DLD1 (cell line): ENCODE measurements around the gene CGB1.
"Not testable (repeated sequence)": the region's sequence is repeated elsewhere in the genome, so short reads cannot be mapped to it uniquely, and the experiment has no call there.

Experiments used
- in situ Hi-C: cut with HindIII; loops from 2 replicates; pipeline ENCODE4 v1.10.0; 2017; ENCODE audit warnings: low sequenced_read_pairs

CGB1 gene

DNA sequence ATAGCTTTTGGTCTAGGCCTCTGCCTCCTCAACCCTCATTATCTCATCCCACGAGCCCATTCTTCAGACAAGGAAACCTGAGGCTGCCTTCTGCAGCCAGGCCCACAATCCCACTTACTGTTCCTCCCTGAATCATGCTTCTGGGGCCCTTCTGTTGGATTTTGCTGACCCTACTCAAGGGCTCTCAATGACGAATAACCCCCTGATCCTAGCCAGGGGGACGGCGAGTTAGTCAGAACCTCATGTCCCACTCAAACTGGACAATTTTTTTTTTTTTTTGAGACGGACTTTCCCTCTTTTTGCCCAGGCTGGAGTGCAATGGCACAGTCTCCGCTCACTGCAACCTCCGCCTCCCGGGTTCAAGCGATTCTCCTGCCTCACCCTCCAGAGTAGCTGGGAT, 14.6 kb downstream of the CGB1 start:
- in situ Hi-C loops: no loop called here

DNA sequence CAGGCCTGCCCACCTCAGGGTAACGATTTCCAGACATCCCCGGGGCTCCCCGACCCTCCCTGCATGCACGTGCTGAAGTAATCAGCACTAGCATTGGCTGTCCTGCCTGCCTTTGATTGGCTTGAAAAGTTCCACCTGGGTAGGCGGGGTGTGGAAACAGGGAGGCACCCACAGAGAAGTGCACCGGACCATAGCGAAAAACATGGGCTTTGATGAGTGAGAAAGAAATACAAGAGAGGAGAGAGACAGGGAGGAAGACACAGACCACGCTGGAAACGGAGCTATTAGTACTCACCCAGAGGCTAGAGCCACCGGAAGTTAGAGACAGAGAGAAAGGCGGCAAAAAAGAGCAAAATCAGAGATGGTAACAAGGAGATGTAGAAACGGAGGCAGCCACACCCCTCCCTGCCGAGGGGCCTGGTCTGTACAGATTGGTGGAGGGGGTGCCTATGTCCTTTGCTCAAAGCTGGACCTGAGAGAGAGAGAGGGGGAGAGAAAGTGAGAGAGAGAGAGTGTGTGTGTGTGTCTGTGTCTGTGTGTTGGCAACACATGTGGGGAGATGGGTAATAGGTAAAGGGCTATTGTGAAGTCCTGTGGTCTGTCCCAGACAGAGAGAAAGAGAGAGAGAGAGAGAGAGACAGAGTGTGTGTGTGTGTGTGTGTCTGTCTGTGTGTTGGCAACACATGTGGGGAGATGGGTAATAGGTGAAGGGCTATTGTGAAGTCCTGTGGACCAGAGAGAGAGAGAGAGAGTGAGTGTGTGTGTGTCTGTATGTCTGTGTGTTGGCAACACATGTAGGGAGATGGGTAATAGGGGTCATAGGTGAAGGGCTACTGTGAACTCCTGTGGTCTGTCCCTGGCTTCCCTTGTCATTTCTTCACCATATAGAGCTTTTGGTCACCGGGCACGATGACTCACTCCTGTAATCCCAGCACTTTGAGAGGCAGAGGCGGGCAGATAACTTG, 15.5 kb downstream of the CGB1 start:
- in situ Hi-C loops: no loop called here

DNA sequence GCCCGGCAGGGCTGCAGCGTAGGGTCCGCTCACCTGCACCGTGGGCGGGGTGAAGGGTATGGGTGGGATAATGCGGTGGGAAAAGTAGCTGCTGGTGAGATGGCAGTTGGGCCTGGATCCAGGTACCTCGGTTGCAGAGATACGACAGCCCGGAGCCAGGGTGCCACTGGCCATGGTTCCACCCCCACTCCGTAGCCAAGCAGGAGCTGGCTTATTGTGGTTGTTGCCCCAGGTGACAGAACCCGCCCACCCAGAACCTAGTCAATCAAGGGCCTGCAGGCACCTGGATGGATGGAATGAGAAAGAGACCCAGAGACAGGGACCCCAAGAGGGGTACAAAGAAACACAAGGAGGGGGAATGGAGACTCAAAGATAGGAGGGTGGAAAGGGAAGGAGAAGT, 16.4 kb downstream of the CGB1 start:
- in situ Hi-C loops: no loop called here

DNA sequence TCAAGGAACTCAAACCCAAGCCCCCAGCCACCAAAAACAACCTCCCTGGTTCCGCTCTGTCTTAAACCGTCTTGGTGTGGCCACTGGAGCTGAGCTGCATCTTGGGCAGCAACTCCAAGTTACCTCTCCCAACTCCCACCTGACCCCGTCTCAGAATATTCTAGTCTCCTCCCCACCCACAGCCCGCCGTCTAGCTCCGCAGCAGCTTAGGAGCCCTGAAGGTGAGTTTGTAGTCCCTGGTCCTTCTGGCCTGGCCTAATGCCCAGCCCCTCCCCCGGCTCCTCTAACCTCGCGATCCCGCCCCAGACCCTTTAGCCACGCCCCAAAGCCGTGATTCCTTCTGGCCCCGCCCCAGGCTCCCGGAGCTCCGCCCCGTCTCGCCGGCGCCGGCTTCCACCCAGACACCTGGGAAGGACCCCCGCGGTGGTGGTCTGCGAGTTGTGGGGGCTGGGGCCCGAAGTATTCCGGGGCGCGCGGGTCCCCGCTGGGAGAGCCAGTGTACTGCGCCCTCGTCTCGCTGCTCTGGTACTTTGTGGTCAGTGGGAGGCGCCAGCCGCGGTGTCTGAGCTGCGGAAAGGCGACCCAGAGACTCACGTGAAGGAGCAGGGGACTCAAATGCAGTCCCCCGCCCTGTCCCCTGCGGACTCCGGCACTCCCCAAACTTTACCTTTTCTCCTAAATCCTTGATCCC, 17.3 kb downstream of the CGB1 start:
- in situ Hi-C loops: no loop called here

DNA sequence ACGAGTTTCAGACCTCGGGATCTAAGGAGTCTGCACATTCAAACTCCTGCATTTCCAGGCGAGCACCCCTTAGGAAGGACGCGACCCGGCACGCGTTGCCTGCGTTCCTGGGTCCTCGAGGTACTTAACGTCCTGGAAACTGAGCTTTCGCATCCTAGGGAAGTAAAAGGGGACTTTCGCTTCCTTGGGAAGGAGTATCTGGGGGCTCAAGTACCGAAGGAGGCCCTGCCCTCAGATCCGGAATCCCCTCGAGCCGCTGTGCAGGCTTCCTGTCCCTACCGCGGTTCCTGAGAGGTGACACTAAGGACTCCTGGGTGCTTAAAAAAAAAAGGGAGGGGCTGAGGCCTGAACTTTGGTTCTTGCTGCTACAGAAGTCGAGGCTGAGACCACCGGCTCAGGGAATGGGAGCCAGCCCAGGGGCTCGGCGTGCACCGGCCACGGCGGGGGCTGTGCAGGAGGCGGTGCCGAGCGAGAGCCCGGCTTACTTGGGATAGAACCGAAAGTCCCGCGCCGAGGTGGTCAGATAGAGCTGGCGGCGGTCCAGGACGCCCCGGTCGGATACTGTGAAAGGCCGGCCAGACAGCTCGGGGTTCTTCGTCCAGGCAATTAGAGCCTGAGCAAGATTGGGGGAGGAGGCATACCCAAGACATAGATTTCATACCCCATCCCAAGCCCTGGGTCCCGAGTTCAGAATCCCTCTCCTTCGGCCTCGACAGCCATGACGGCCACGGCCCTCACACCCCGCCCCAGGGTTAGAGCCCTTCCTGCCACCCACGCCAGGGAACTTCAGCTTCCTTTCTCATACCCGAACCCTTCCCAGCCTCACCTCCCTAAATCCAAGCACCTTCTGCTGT, 18.1 kb downstream of the CGB1 start:
- in situ Hi-C loops: not testable (repeated sequence)

DNA sequence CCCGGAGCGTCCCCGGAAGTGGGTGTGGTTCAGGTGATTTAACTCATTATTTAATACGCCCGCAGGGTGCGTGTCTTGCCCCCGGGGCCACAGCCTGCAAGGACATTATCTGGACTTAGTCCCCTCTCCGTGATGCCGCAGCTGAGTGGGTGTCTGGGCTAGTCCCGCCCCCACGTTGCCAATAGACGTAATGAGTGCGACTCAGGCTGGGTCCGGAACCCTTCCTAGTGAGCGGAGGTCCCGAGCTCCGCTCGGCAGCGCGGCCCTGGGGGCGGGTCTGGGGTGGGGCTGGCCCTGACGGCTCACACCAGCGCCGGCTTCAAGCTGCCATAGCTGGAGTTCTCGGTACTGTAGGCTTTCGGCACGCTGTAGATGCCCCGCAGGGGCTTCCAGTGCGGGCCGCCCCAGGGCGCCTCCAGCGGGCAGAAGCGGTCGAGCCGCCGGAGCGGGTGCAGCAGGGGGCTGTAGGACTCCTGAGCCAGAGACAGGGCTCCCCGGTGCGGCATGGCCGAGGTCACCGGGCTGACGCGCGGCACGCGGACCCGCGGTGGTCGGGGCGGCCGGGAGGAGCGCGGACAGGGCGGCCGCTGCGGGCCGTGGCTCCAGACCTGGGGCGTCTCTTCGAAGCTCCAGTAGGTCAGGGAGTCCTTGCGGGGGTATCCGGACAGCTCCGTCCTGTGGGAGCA, 18.9 kb downstream of the CGB1 start:
- in situ Hi-C loops: no loop called here

DNA sequence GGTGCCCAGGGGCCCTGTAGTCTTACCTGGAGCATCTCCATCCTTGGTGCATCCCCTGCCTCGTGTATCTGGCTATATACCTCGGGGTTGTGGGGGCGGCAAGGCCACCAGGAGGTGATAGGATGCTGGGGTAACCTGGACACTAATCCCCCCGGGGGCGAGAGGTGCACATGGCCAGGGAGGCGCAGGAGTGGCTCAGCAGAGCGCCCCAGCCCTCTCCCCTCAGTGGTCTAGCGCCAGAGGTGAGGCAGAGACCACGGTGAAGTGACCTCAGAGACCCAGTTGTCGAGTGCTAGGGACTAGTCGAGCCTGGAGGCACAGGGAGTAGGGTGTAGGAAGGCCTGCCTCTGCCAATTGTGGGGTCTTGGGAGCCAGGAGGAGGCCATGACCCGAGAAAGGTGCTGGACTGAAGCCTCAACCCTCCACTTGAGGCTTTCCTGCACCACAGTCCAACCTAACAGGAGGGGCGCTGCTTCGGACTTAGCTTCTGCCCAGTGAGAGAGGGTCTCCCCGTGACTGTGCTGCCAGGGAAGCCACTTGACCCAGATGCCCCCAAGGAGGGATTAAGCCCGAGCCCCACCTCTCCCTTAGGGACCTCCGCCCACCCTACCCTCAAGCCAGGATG, 19.5 kb downstream of the CGB1 start, which contains the start of gene LHB:
LHB (minus strand) TSS at position 51 of the 625 bp plus-strand sequence; CDS start at position 41, 10 bp downstream.
- in situ Hi-C loops: no loop called here

DNA sequence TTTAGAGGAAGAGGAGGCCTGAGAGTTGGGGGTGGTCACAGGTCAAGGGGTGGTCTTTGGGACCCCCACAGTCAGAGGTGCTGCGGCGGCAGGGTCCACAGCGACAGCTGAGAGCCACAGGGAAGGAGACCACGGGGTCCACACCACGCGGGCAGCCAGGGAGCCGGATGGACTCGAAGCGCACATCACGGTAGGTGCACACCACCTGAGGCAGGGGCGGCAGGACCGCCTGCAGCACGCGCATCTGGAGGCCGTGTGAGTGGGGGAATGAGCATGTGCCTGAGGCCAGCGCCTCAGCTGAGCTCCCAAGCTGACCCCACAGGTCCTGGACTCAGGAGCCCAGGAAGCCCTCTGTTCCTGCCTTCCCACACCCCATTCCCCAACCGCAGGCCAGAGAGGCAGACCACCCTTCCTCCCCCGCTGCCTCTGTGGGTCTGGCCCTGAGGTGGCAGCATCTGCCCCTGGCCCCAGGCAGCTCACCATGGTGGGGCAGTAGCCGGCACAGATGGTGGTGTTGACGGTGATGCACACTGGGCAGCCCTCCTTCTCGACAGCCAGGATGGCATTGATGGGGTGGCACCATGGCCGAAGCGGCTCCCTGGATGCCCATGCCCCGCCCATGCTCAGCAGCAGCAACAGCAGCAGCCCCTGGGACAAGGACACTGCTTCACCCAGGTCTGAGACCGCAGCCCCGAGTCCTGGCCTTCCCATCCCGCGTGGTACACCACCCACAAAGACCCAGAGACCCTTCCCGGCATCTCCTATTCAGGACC, 20.4 kb downstream of the CGB1 start:
- in situ Hi-C loops: no loop called here

DNA sequence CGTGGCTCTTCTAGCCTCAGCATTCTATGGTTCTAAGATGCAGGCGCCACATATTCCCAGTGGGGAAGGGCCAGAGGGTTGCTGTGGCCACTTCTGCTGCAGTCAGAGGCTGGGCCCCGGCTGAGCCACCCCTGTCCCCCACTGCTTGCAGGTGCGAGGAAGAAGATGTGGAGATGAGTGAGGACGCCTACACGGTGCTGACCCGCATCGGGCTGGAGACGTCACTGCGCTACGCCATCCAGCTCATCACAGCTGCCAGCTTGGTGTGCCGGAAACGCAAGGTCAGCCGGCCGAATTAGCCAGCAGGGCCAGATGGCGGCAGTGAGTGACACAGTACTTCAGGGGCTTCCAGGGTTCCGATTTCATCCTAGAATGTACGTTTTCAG, 21.8 kb downstream of the CGB1 start:
- in situ Hi-C loops: no loop called here

DNA sequence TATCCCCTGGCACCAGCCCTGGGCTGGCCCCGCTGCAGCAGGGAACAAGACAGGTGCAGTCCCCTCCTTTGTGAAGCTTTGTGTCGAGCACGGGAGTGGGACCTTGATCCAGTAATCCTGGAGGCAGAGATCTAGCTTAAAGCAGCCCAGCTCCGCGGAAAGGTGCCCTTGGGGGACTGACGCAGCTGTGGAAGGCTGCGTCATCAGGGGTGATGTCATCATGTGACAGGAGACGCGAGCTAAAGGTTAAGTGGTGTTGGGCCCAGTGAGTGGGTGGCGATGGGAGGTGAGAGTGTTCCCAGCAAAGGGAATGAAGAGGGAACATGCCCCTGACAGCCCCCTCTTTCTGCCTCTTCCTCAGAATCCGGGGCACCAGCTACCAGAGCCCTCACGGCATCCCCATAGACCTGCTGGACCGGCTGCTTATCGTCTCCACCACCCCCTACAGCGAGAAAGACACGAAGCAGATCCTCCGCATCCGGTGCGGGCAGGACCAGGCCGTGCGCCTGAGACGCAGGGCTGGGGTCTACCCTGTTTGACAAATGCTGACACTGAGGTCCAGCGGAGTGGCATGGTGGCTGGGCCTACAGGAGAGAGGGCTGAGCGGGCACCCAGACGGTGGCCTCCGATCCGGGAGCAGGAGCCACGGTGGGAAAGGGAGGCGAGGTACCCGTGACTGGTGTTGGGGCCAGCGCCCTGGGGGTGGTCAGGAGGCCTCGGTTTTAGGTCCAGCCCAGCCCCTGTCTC, 22.4 kb downstream of the CGB1 start:
- in situ Hi-C loops: no loop called here

DNA sequence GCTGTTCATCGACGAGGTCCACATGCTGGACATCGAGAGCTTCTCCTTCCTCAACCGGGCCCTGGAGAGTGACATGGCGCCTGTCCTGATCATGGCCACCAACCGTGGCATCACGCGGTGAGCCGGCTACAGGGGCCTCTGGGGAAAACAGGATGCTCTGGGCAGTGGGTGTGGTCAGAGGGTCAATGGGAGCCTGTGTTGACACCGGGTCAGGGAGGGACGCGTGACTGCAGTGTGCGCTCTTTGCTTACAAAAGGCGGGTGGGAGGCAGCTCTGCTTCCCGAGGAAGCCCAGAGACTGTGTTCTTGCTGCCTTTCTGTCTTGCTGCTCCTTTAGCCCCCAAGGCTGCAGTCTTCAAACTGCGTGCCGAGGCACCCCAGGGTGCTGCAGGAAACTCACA, 25.5 kb downstream of the CGB1 start:
- in situ Hi-C loops: no loop called here

DNA sequence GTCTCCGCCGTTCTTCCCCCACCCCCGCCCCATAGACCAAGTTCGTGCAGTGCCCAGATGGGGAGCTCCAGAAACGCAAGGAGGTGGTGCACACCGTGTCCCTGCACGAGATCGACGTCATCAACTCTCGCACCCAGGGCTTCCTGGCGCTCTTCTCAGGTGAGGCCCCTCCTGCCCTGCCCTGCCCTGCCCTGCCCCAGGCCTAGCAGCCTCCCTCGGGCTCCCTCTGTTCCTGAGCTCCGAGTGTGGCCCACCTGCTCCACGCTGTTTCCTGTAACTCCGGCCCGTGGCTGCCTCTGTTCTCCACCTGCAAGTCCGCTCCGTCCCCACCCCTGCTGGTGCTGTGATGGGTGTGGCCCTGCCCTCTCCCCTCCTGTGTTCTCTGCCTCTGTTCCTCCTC, 26.2 kb downstream of the CGB1 start:
- in situ Hi-C loops: no loop called here

DNA sequence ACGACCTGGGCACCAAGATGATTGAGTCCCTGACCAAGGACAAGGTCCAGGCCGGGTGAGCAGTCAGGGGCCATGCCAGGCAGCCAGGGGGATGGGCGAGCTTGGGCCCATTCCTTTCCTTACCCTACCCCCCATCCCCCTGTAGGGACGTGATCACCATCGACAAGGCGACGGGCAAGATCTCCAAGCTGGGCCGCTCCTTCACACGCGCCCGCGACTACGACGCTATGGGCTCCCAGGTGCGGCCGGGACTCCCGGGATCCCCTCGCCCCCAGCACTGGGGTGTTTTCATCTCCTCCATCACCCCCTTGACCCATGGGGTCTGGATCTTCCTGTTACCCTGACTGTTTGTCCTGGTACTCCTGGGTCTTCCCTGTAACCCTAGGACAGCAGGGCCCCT, 26.9 kb downstream of the CGB1 start:
- in situ Hi-C loops: no loop called here

DNA sequence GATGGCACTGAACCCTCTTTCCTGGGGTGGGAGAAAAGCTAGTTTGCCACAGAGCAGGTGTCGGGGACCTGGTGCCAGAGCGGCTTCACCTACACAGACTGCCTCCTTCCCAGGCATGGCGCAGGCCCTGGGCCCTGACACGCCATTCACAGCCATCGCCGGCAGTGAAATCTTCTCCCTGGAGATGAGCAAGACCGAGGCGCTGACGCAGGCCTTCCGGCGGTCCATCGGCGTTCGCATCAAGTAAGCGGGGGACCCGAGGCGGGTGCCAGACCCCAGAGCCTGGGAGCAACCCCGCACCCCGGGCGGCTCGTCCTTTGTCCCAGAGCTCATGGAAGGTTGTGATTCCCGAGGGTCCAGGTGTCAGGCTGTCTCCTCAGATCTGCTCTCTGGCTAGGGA, 29.8 kb downstream of the CGB1 start:
- in situ Hi-C loops: no loop called here

DNA sequence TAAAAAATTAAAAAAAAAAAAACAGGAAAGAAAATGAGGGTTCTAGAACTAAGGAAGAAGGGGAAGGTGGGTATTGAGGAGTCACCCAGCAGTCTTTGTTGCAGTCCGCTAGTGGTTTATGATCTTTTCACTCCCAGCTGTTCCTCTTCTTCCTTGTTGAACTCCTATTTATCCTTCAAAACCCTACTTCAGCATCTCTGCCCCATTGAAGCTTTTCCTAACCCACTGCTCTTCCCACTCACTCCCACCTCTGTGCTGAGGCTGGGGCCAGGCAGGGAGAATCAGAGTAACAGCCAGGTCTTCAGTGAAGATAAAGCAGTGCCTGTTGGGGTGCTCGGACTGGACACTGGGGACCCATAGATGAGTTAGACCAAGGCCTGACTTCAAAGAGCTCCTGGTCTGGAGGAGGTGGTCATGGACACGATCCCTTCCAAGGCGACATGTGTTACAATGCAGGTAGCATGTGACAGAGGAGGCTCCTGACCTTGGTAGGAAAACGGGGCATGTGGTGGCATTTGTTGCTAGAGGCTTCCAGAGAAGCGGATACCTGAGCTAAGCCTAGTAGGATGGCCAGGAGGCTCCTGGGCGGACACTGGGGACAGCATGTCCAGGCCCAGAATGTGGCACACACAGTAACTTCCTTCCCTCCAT, 31.6 kb downstream of the CGB1 start:
- in situ Hi-C loops: no loop called here

DNA sequence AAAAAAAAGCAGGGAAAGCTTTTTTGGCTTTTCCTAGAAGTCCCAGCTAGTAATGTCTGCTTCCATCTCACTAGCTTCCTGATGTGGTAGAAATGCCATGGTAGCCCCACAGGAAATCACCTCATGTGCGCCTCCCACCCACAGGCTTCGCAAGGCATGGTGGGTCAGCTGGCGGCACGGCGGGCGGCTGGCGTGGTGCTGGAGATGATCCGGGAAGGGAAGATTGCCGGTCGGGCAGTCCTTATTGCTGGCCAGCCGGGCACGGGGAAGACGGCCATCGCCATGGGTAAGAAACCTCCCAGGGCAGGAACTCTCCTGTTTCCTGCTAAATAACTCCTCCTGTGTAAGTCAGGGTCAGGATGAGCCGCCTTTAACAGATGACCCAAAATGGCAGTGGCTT, 32.6 kb downstream of the CGB1 start:
- in situ Hi-C loops: no loop called here

DNA sequence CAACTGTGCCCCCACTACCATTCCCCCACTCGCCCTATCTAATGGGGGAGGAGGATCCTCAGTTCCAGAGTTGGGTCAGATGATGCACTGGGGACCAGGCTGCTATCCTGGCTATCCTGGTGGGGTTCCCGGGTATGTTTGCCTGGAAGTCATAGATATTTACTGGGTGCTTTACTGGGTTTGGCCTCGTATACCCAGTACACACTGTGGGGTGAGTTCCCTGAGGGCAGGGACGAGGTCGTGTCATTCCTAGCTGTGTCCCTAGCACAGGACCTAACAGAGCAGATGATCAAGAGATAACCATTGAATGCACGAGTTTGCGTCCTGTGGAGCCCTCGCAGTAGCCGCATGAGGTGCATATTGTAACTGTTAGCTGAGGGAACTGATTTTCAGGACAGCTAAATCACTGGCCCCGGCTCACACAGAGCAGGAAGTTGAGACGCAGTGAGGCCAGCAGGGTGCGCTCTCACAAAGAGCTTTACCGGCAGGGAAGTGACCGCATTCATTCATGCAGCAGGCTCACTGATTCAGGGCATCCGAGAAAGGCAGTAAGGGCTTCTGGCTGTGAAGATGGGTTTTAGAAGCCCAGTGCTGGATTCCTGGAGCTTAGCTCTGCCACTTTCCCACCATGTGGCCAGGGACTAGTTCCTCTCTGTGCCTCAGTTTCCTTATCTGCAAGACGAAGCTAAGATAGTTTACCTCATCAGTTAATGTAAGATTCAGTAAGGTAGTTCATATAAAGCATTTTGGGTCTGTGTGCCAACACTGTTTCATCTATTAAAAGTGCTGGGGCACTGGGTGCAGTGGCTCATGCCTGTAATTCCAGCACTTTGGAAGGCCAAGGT, 37.0 kb downstream of the CGB1 start:
- in situ Hi-C loops: no loop called here
